Gastrocnemius medialis (tissue), 4 donors: ENCODE data around the gene PACS1.

ENCODE experiments used
- CTCF ChIP-seq, 5 experiments: fragments of 450-650 bp in 3 of 5; fragments of 200-600 bp in 2 of 5; sonication (generic) in 2 of 5; IDR thresholded peaks in 4 of 5; conservative IDR thresholded peaks in 1 of 5; 1 replicate in 4 of 5; 2 replicates in 1 of 5; pipeline ENCODE4 v1.5.1; 2016 to 2019; ENCODE audit warnings: antibody characterized with exemption in 5 of 5, mild to moderate bottlenecking in 3 of 5, moderate library complexity in 3 of 5
- POLR2A ChIP-seq, 2 donors: fragments of 450-650 bp; IDR thresholded peaks; one replicate each; pipeline ENCODE4 v1.6.1; 2017; ENCODE audit warnings: antibody characterized with exemption in 2 of 2, mild to moderate bottlenecking in 2 of 2, moderate library complexity in 2 of 2

GRCh38 chr11:66035653-66036333 is 34.3 kb upstream of the PACS1 start:
- no peak for TF ChIP-seq CTCF (IDR thresholded peaks at IDR 0.05 in 4 of 5, conservative IDR thresholded peaks at IDR 0.05 in 1 of 5)
- no peak for TF ChIP-seq POLR2A (IDR thresholded peaks at IDR 0.05)
